ENCODE data around the gene ALPK1.

Gene ALPK1

GRCh38 chr4:112402098-112402497 is 104.9 kb downstream of the ALPK1 start:
- no peak for DNase-seq (ENCODE audit: extremely low read depth, low read depth)
- no peak for TF ChIP-seq CTCF (IDR thresholded peaks at IDR 0.05; ENCODE audit: low read depth, low read length)

GRCh38 chr4:112403101-112403945 is 106.2 kb downstream of the ALPK1 start:
- TF ChIP-seq CTCF (IDR thresholded peaks at IDR 0.05; ENCODE audit: low read depth, low read length): no peak
- no peak for DNase-seq (ENCODE audit: extremely low read depth, low read depth)

- no peak for TF ChIP-seq CTCF (IDR thresholded peaks at IDR 0.05; ENCODE audit: low read depth, low read length)
- DNase-seq (ENCODE audit: extremely low read depth, low read depth): no peak
Observed at GRCh38 chr4:112410364-112410763, 113.2 kb downstream of the ALPK1 start.

GRCh38 chr4:112410804-112411203 is 113.6 kb downstream of the ALPK1 start:
- DNase-seq (ENCODE audit: extremely low read depth, low read depth): no peak
- TF ChIP-seq CTCF (IDR thresholded peaks at IDR 0.05; ENCODE audit: low read depth, low read length): no peak

- no peak for TF ChIP-seq CTCF (IDR thresholded peaks at IDR 0.05; ENCODE audit: low read depth, low read length)
- DNase-seq (ENCODE audit: extremely low read depth, low read depth): no peak
Observed at GRCh38 chr4:112411781-112412550, 114.8 kb downstream of the ALPK1 start.

- no peak for TF ChIP-seq CTCF (IDR thresholded peaks at IDR 0.05; ENCODE audit: low read depth, low read length)
- DNase-seq (ENCODE audit: extremely low read depth, low read depth): no peak
Observed at GRCh38 chr4:112416464-112416863, 119.3 kb downstream of the ALPK1 start.

- no peak for DNase-seq (ENCODE audit: extremely low read depth, low read depth)
- TF ChIP-seq CTCF (IDR thresholded peaks at IDR 0.05; ENCODE audit: low read depth, low read length): no peak
Observed at GRCh38 chr4:112418092-112418491, 120.9 kb downstream of the ALPK1 start.

Measured in AG09319 (cell line).